GM19035 (cell line): Measurements from ENCODE around the gene LRRC8C.
"Not testable (repeated sequence)": the region's sequence is repeated elsewhere in the genome, so short reads cannot be mapped to it uniquely, and the experiment has no call there.

ENCODE experiments used
- ATAC-seq: cut with Tn5 transposase; IDR thresholded peaks from one replicate; pipeline ENCODE4 v1.9.1; 2021; ENCODE audit not compliant: unreplicated experiment

LRRC8C gene

DNA sequence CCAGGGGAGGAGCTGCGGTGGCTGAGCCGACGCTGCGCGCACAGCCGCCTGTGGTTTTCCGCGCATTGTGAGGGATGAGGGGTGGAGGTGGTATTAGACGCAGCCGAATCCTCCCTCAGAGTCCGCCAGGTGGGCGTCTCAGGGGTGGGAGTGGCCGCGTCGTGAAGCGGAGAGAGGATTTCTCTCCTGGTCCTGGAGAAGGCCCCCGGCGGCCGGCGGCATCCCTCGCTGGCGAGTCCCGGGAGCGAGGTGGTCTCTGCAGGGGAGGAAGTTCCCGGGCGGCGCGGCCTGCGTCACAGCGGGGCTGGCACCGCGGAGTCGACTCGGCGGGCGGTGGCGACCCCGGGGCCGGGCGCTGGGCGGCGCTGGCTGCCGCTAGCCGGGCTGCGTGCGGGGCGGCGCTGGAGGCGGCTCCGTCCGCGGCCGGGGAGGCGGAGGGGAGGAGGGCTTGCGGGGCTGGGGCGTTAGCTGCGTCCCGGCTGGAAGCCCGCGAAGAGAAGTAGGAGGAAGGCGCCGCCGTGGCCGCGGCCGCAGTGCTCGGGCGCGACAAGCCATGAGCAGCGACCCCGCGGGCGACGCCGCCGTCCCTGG lies at the start of gene LRRC8C:
Gene LRRC8C (plus strand): TSS at position 464 of the 591 bp plus-strand sequence. CDS start 53,354 bp downstream, outside the sequence.
- peak; percentile 86 for ATAC-seq

DNA sequence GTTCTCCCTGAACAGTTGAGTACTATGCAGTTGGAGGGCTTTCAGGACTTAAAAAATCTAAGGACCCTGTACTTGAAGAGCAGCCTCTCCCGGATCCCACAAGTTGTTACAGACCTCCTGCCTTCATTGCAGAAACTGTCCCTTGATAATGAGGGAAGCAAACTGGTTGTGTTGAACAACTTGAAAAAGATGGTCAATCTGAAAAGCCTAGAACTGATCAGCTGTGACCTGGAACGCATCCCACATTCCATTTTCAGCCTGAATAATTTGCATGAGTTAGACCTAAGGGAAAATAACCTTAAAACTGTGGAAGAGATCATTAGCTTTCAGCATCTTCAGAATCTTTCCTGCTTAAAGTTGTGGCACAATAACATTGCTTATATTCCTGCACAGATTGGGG lies 48.7 kb upstream of the LRRC8C start:
- no peak for ATAC-seq

DNA sequence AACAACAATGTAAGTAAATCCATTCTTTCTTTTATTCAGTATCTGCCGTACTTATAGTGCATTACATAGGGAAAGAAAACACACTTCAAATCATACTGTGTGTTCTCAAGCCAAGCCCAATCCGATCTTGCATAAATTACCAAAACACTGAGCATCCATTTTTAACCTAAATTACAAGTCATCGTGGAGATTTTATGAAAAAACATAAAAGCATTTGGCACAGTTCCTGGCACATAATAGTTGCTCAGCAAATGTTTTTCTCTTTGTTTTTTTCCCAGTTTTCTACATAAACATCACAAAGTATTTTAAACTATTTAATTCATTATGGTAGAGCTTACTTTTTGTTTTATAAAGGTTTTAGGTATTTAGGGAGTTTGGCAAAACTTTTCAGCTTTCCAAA lies 48.1 kb upstream of the LRRC8C start:
- no peak for ATAC-seq

DNA sequence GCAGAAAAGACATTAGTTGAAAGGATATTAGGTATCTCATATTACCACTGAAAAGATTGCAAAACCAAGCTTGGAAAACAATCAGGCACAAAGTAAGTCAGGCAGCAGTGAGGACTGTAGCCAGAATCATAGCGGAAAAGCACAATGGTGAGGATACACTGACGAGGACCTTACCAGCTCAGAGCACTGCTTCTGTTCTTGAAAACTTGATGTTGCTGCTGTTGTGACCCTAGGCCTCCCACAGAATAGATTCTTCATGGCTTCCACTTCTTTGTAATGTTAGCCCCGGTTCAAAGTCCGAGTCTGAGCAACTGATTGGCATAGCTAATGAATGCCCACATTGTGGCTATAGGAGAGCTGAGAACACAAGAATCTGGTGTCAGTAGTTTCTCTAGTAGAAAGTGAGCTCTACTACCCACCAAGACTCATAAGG lies 45.2 kb upstream of the LRRC8C start:
- no peak for ATAC-seq

DNA sequence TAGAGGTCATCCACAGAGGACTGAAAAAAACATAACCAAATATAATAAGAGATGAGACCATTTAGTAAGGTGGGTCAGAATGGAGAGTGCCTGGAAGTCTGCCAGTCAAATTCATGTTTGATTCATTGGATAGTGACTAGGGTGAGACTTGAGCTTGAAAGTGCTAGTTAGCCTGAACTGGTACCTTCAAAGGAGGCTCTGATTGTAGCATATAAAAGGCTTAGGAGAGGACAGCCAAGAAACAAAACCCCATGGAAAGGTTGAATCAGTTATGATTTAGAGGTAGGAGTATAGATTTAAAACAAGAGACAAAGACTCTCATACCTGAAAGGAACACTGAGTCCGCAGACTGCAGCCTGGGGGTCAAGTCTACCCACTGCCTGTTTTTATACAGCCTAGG lies 44.4 kb upstream of the LRRC8C start:
- ATAC-seq = no peak

DNA sequence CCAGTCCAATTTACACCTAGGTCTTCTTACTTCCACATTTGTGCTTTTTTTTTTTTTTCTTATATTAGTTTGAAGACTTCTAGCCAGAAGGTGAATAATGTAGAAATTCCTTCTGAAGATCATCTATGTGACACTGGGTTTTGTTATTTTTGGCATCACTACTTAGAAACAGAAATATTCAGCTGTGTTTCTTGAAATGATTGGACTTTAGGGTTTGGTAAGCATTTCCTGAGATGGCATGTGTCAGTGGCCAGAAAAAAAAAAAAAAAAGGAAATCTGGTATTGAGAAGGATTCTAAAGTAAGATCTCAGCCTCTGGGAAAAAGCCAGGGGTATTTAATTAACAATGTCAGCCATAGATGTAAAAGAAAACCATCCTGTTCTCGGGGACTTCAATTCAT lies 43.4 kb upstream of the LRRC8C start:
- ATAC-seq = no peak

DNA sequence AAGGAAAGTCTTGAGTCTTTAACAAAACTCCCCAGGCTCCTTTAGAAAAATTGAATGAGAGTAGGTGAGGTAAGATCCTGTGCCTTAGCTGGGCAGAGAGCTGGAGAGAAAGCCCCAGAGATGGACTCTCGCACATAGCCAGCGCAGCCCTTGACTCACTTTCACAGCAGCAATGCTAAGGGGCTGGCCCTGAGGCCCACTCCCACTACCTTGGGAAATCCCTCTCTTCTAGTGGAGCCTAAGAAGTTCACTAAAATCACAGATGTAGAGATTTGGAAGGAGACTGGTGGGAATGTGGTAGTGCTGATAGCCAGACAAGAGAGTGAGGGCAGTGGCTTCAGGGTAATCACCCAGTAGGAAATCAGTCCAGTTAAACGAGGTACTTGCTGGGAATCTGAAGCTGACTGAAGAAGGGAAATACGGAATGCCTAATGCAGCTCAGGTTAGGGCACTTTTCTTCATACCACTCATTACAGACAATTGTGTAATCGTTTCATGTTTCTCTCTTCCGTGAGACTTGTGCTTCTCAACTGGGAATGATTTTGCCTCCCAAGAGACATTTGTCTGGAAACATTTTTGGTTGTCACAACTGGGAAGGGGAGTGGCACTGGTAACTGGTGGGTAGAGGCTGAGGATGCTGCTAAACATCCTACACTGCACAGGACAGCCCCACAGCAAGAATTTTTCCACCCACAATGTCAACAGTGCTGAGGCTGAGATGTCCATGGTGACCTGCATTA lies 42.4 kb upstream of the LRRC8C start:
- no peak for ATAC-seq

DNA sequence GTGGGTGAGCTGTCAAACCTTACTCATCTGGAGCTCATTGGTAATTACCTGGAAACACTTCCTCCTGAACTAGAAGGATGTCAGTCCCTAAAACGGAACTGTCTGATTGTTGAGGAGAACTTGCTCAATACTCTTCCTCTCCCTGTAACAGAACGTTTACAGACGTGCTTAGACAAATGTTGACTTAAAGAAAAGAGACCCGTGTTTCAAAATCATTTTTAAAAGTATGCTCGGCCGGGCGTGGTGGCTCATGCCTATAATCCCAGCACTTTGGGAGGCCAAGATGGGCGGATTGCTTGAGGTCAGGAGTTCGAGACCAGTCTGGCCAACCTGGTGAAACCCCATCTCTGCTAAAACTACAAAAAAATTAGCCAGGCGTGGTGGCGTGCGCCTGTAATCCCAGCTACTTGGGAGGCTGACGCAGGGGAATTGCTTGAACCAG lies 40.0 kb upstream of the LRRC8C start:
- not testable (repeated sequence) for ATAC-seq

DNA sequence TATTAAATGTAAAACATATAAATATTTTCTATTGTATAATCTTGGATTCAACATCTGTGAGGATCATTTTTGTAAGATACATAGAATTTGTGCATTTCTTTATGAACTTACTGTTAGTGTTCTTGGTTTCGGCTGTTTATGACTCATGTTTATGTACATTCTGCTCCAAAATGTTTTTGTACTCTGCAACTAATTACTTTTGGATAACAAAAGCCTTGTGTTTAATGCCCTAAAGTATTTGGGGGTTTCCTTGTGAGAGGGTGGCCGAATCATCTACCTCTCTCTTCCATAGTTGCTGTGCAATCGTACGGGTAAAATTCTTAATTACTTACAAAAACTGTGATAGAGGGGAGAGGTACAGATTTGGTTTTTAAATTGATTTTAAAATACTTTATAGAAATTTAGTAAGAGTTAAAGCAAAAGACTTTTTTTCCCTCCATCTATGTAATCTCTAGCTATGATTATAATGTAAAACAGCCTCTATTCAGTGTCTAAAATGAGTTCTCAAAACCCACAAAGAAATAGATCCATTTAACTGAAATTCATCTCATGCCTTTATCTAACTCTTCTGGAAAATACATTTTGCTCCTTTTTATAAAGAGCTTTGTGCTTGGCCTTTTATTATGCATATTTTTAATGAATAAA lies 38.7 kb upstream of the LRRC8C start:
- no peak for ATAC-seq

DNA sequence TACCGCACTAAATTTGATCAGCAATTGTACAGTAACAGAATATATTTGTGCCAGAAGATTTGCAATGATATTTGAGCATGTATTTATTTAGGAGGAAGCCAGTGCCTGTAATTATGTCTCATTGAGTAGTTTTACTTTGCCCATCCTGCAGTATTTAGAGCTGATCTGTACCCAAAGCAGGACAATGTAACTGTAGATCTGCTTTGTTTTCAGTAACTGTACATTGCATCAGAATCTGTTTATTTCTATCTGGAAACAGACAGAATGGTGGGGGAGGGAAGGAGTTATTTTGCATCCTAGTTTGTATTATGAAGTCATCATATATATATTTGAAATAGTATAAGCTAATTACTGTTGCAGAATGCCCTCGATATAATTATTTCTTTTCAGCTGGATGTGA lies 36.2 kb upstream of the LRRC8C start:
- ATAC-seq = no peak

DNA sequence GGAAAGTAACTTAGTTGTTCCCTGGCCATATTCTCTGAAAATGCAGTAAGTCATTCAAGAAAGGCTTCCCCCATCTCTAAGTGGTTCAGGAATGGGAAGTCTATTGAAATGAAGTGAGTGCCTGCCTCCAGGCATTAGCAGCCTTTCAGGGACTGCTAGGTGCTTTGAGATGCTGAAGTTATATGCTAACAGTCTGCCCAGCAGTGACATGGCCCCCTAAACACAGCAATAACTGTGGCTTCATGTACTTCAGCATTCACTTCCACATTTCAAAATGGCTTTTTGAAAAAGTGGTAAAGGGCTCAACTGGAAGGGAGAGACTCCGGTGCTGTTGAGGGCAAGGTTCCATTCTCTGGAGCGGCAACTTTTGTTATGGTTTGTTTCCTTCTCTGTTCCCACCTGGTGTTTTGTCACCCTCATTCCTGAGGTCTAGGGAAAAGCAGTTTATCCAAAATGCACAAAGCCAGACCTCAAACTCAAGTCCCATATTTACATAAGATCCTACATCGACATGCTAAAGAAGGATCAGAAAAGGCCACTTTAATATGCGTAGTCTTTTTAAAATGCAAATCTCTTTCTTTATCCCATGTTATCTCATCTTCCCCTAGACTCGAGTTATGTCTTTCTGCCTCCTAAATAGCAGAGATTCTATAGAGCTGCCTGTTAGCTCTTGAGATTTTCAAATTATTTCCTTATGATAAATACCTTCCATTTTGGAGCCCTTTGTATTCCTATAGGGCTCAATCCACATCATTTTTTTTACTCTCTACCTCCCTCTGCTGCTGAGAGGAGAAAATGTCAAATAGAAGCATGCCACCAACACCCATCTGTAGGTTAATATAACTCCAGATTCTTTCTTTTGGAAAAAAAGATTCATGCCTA lies 34.2 kb upstream of the LRRC8C start:
- no peak for ATAC-seq

DNA sequence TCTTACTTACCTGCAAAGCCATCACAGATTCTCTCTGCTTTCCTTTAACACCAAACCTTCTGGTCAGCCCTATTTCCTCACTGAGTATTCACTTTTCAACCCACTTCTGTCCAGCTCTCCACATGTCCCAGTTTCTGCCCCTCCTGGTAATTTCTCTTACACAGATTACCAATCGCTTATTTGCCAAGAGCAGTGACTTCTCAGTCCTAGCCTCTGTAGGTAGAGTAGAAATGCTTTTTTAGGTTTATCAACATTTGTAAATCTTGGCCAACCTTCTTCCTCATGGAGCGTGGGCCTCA lies 33.6 kb upstream of the LRRC8C start:
- no peak for ATAC-seq

DNA sequence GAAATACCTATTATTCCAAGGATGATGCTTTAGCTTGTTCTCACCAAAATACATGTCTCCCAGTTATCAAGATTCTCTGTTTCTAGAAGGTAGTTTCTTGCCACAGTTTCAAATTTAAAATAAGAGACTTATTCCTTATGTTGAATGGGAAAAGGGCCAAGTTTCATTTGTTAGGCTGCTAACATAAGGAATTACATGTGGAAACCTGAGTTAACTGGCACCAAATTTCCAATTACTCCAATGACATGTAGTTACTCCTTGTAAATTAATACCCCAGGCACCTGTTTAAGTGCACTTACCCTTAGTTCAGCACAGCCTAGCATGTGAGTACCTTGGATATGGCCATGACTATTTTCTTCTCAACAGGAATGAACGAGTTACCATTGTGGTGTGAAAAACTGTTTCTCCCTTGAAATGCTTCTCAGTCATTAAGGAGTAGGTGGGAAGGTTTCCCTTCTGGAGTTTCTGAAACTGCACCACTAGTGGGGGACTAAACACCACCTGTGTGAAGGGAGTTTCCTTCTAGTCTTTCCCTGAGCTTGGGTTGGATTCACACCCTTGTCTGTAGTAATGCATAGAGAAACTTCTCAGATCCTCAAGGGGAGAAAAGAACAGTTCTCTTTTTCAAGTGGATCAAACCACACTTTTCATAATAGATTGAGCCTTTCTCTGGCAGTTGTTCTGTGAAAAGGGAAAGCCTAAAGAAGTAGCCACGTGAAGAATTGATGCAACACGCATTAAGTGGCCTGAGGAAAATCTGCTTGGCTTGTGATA lies 32.3 kb upstream of the LRRC8C start:
- no peak for ATAC-seq

DNA sequence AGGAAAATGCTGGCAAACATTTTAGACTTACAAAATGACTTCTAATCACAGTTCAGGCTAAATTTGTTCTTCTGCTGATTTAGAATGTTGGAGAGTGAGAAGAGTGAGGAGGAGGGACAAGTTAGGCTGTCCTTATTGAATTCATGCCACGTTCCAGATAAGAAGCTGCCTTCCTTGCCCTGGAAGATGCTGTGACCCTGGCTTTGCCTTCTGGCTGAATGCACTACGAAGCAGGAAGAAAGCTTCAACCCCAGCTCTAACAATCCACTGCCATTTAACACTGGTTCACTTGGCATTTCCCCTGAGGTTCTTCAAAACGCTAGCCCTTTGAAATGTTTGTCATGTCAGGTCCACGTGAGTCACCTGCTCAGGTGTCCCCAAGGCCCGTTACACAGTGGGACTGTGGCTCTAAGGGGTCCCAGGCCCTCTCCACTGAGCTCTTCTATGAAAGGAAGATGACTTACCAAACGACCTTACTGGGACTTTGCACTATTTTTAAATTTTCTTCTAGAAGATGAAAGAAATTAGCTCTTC lies 30.0 kb upstream of the LRRC8C start:
- ATAC-seq = no peak

DNA sequence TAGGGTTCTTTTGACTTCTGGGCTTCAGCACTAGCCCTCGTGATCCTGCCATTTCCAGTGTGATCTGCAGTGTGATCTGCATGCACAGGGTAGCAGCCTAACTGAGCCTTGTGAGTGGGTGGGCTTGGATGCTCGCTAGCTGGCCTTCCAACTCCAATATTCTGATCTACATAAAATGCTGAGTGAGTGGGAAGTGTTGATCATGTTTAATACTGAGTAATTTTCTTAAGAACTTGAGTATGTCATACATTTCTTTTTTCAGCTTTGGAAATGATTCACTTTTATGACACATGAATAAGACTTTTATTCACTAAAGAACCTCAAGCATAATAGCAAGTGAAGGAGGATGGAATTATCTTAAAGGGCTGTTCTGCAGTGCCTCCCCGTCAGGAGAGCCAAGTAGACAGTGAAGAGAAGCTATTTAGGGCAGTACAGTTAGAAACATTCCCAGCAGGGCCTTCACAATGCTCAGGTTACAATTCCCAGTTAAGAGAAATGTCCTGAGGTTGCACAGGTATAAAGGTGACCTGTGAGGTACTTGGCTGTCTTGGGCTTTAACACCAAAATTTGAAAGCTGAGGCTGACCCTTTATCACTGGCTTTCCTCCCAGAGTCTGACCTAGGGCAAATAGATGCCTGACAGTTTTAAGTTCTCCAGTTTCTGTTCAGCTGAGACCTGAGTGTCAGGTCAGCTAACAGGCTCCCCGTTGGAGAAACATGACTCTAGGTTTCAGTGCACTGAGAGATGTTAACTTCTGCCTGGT lies 29.1 kb upstream of the LRRC8C start:
- ATAC-seq = no peak

DNA sequence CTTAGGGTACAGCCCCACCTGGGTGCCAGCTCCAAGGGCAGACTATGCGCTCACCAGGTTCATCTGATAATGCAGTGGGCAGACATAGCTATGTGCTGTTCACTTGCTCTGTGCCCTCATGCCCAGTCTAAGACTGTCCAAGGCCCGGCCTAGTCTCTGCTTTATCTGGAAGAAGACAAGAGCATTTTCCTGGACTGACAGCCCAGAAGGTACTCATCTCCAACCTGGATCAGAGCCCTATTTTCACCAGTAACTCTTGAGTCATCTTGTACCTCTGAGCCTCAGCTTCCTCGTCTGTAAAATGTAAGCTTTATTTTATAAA lies 28.5 kb upstream of the LRRC8C start:
- no peak for ATAC-seq

DNA sequence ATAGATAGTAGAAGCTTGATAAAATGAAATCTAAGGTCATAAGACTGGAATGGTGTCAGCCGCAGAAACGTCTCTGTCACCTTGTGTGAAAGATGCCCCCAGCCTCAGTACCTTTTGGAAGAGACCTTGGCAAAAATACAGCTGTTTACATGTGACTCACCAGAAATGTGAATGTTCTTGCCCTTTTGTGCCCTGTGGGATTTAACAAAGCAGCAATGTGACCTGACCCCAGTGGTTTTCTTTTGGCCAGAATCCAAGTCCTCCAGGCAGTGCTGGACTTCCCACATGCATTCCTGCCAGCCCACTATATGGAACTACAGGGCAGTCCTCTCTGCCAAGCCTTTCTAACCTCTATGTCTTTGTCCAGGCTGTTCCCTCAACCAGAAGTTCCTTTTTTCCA lies 27.2 kb upstream of the LRRC8C start:
- ATAC-seq = no peak

DNA sequence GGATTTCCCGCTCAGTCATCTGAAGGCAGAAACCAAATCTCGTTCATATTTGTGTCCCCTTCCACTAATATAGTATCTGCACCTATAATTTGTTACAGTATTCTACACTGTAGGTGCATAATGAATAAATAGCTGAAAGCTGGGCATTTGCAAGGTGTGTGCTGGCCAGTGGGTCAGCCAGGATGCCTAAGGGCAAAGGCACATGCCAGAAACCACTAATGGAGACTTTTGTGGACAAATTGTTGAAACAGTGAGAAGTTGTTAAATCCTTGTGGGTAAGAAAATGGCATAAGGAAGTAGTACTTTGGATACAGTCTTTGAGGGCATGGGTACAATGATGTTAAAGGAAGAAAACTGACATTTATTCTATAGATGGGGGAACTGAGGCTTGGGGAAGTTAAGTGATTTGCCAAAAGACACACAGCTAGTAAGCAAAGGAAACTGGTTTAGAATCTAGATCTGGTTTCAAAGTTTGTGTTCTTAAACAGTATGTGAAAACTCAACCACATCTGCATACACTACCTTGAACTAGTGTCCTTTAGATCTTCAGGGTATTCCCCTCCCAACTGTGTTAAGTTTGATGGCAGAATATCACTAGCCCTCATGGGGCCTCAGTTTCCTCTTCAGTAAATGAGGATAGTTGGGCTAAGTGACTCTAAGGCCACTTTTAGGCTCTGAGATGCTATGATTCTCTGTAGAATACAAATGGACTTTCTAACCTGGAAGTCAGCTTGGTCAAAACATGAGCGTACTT lies 26.5 kb upstream of the LRRC8C start:
- ATAC-seq = no peak

DNA sequence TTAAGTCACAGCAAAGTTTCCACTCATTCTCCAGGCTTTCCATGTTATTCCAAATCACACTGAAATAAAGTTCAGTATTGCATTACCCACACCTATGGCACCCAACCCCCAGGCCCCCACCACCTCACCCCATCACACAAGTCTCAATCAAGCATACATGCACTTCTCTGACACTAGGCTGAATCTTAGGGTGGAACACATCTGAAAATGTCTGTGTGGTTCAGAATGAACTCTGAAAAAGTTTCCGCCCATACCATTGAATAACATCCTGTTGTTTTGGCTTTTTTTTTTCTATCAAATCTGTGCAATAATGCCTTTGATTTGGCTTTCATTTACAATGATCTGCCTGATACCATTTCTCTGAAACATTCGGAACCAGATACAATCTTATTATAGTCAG lies 25.8 kb upstream of the LRRC8C start:
- ATAC-seq = no peak
